NCI-H460 (cell line): ENCODE data around the gene CTSE. TPM values are rescaled to one million over a fixed set of nuclear protein-coding genes. Genes with fewer than 3 reads are reported as not detected.

Experiments
- DNase-seq: peaks from one replicate; pipeline ENCODE4 v3.0.0-alpha.2; 2016; ENCODE audit warnings: low read depth; ENCODE audit errors: extremely low read depth
- total RNA-seq: library from RNA; depleted of rRNA; stranded (reverse); fragments of >200 nt; shearing (Covaris generic); gene quantifications from 2 replicates; pipeline ENCODE4 v1.2.3, GENCODE V29; 2014; rRNA removed

Gene CTSE
- total RNA-seq, 1 experiment from 2014 or later, result not detected

- no peak for DNase-seq
Measured at GRCh38 chr1:205973377-205974232, 50.1 kb downstream of the CTSE start.

DNA sequence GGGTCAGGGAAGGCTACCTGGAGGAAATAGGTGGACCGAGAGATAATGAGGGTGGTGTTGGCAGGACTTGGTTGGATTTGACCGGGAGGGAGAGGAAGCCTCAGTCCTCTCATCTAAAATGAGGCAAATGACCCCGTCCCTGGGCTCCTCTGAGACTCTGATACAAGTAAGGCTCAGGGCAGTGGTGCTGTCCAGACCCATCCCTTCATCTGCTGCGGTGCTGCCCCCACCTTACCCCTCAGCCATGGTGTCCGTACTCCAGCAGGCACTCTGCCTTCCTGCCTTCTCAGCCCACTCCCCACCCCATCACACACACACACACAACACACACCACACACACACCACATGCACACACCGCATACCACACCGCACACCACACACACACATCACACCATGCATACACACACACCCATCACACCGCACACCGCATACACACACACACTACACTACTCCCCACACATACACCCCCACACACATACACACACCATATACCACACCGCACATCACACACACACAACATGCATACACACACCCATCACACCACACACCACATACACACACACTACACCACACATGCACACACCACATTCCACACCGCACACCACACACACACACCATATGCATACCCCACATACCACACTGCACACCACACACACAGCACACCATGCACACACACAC is 51.1 kb downstream of the CTSE start:
- no peak for DNase-seq

GRCh38 chr1:205972081-205972480 is 51.6 kb downstream of the CTSE start:
- DNase-seq, result no peak

DNA sequence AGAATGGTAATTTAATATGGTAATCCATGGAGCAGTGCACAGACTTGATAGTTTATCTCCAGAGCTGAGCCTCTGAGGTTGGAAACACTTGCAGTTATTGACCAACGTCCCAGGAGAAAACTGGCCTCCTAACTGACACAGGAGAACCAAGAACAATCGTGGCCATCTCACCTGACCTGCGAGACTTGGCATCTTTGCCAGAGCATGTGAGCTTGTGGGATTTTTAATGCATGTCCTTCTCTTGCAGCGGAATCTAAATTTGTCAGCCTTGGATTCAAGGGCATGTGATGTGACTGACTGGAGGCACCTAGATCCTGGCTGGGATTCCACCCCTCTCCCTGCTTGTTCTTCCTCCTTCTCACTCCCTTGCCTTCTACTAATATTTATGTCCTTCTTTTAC is 52.6 kb downstream of the CTSE start:
- no peak for DNase-seq

DNA sequence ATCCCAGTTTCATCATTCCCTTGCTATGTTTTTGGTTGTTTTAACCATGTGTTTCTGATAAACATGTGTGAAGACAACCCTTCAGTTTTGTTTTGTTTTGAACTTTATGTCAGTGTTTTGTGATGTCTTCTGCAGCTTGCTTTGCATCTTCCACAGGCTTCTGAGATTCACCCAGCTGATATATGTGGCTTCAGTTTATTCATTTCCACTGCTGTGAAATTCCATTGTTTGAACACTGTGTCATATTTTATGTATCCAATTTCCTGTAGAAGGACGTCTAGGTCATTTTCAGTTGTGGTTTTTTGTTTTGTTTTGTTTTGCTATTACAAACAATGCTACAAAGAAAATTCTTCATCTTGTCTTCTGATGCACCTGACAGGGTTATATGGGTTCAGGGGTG is 53.2 kb downstream of the CTSE start:
- DNase-seq, result no peak

GRCh38 chr1:205969229-205969628 is 54.5 kb downstream of the CTSE start:
- no peak for DNase-seq

DNA sequence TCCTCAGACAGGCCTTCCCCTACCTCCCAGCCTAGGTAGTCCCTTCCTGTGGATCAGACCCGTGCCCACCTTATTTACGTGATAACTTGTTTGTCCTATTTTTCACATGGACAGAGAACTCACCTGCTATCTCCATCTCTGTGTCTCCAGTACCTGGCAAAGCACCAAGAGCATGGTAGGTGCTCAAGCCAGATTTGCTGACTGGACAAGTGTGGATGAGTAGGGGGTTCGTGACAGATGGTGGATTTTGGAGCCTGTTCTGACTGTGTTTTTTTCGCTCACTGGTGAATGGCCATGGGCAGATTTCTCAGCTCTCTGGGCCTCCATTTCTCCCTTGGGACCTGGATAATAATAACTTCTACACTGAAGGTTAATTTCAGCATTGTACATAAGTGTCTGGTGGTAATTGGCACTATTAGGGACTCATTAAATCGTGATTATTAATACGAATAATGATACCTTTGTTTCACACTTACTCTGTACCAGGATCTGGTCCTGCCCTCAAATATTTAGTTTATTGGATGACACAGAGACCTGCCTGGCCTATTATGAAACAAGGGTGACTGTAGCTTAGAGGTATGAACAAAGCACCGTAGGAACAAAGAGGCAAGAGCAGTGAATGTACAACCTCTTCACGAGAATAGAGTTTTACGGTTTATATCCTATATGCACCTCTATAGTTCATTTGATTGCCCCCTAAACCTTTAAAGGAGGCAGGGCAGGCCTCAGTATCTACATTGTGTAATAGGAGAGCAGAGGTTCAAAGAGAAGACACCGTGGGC is 56.0 kb downstream of the CTSE start:
- DNase-seq, result no peak

DNA sequence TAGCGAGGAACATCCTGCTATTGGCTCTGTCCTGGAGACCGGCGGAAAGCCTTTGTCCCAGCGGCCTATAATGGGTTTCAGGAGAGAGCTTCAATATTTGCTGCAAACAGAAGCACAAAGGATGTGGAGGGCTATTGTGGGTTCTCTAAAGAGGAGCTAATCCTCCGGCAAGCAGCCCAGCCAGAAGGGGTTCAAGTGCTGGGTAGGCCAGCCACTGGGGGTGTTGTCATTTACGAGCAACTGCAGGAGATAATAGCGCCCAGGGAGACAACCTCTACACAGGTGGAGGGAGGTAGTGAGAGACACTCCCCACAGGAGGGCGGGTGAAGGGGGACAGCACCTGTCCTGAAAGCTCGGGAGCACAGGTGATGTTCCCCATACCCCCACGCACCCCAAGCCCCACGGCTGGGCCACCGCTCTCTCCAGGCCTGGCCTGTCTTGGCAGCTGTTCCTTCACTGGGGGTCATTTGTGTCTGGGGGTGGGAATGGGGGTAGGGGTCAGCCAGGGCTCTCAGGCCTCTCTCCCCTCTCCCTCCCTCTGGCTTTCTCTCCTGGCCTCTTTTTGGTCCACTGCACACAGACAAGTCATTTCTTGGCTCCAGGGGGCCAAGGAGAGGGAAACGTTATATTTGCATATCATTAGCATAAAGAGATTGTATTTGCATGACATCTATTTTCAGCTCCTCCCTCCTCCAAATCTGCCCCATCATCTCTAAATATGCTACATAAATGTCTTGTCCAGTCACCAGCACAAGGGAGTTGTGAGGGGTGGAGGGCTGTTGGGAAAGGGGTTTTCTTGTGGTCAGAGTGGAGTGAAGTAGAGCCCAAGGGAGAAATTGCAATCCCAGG is 58.4 kb downstream of the CTSE start:
- DNase-seq, result no peak

DNA sequence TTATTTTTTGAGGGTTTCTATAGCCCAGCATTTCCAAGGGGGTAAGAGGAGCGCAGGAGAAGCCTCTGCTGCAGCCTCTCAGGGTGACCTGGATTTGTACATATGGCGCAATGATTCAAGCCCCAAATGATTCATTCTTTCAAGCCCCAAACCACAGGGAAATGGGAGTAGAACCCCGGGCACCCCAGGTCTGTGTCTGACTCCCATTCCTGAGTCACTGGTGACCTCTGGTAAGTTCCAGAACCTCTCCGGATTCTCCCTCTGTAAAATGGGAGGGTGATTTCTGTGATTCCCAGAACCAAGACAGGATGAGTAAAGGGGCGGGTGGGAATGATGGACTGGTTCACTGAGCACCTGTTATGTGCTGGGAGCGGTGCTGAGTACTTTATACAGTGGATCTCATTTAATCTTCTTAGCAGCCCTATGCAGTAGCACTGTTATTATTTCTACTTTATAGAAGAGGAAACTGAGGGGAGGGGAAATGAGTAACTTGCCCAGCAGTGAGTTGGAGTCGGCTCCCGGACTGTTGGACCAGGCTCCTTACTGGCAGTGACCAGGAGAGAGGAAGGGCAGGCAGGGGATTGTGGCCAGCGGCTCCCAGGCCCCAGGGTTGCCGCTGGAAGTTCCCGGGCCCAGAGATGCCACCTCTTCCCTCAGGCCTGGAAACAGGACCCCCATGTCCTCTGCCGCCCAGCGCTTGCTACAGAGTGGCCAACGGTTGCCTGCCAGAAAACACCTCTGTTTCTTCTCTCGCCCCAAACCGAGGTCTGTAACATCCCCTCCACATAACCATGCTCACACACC is 60.1 kb downstream of the CTSE start:
- DNase-seq, result no peak

DNA sequence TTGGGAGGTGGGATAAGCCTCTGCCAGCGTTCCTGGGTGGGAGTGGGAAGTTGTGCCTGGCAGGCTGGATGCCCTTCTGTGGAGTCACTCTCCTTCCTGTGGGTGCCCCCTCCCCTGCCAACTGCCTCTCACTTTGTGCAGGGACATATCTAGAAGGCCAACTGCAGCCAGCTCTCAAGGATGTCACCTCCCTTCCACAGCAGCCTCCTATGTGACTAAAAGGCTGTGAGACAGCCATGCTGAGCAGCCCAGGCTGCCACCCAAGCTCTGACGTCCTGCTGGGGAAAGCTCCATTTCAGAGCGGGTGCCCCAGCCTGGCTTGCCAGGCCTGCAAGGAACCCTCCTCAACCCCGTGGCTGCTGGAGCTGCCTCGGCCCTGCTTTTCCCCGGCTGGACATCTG is 60.9 kb downstream of the CTSE start:
- DNase-seq, result no peak

DNA sequence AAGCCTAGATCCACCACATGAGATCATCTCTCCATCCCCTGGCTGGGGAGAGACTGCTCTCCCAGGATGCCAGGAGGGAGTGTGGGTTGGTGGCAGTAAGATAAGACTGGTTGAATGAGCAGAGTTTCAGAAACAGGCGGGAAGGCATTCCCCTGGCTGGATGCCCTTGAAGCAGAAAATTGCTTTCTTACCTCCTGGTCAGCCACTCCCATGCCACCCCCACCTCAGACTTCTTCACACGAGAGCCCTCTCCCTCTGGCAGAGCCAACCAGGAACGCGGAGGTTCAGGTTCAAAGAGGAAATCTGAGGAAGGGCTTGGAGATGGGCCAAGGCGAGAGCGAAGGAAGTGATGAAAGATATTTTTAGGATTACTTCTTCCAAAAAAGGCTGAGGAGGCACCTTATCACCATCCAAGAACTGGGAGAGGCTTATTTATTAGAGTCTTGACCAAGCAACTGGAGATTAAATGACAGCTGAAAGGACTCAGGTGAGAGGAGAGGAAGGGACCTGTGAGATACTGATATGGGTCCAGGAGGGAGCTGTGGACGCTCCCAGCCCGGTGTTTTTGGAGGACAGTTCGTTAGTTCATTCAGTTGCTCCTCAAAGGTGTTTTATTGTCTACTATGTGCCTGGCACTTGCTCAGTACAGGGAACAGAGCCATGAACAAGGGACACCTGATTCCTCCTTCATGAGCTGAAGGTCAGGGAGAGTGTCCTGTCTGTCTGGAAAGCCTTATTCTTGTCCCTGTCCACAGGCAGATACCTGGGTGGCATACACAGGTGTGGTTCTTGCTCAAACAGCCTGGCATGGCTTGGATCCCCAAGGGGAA is 61.5 kb downstream of the CTSE start:
- DNase-seq, result no peak

DNA sequence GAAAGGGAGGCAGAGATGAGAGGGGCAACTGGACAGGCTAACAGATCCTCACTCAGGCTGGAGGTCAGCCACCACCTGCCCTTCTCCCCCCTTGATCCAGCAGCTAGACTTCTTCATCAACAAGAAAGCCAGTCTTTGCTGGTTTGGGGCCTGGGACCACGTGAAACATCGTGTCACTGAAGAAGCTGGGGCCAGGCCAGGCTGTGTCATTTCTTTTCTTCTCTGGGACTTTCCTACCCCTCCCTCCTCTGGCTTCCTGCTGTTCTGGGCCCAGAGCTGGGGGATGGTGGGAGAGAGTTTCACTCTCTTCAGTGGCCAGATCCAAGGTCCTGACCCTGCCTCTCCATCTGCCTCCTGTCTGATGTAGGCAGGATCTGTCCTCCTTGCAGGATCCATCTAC is 62.3 kb downstream of the CTSE start:
- DNase-seq, result no peak

GRCh38 chr1:205959789-205960188 is 63.9 kb downstream of the CTSE start:
- no peak for DNase-seq

Other genes starting within 250 kb of the CTSE start
- 12.6 and 16.1 TPM in 2 replicates for gene RAB29, start 248.4 kb downstream of the CTSE start, total RNA-seq
- 26.4 TPM in 2 replicates for gene SLC41A1, start 210.7 kb downstream of the CTSE start, total RNA-seq
- gene PM20D1, start 173.8 kb downstream of the CTSE start, total RNA-seq, result not detected in 2 replicates
- 0.02 and 0.06 TPM in 2 replicates for gene SLC26A9, start 80.4 kb downstream of the CTSE start, total RNA-seq
- not detected in 2 replicates for gene RAB7B, start 20.5 kb downstream of the CTSE start, total RNA-seq
- not detected in 2 replicates for gene RHEX, start 29.3 kb upstream of the CTSE start, total RNA-seq
- gene AVPR1B, start 93.5 kb upstream of the CTSE start, total RNA-seq, result not detected in 2 replicates
- 26.8 and 34.6 TPM in 2 replicates for gene FAM72A, start 178.9 kb upstream of the CTSE start, total RNA-seq
- gene SRGAP2, start 179.6 kb upstream of the CTSE start, total RNA-seq, result 27.9 and 35.4 TPM in 2 replicates